GM12878 (cell line): Measurements from ENCODE around the gene PTCRA. TPM values are rescaled to one million over a fixed set of nuclear protein-coding genes. Genes with fewer than 3 reads are reported as not detected.

Experiments used
- ATAC-seq: fragments of 200-7000 bp; cut with Tn5 transposase; 3 replicates; pipeline ENCODE4 v1.9.1; 2020; ENCODE audit warnings: mild to moderate bottlenecking, moderate library complexity
- BruUV-seq: library from RNA; stranded (reverse); fragments of 400-500 nt; replicated peaks from 2 replicates; lab custom pipeline; 2021; lab: Mats Ljungman, UMichigan
- CTCF ChIA-PET: fragments of 300-600 bp; sonication (Branson Sonifier 250); formaldehyde crosslinking; extraction: SDS; loops from one replicate; lab custom pipeline; 2021; ENCODE audit warnings: inconsistent platforms; lab: Yijun Ruan, JAX
- POLR2A ChIA-PET: fragments of 350-600 bp; formaldehyde crosslinking; extraction: SDS; loops from one replicate; lab custom pipeline; 2021; ENCODE audit warnings: inconsistent platforms; lab: Charles Lee
- RAD21 ChIA-PET: fragments of 300-600 bp; sonication (Branson Sonifier 250); formaldehyde crosslinking; loops from one replicate; lab custom pipeline; 2023; ENCODE audit warnings: antibody characterized with exemption; ENCODE audit not compliant: unreplicated experiment; lab: Charles Lee
- SMC1A ChIA-PET: fragments of 300-600 bp; sonication (Branson Sonifier 250); formaldehyde crosslinking; loops from one replicate; lab custom pipeline; 2023; ENCODE audit not compliant: unreplicated experiment, uncharacterized antibody; lab: Charles Lee
- DNase-seq: peaks from one replicate; pipeline ENCODE4 v3.0.0-alpha.2; 2011; ENCODE audit warnings: low read depth, low spot score
- FAIRE-seq: peaks from 3 replicates; lab custom pipeline; 2011; peaks lifted over from hg19 to GRCh38; lab: Jason Lieb, UNC
- H2AFZ ChIP-seq: 2 replicates; pipeline ENCODE4 v1.6.0; 2011; ENCODE audit warnings: low read depth, low read length, control low read depth; ENCODE audit not compliant: control insufficient read depth
- H3K27ac ChIP-seq: 2 replicates; pipeline ENCODE4 v1.5.1; 2011; ENCODE audit warnings: control low read depth; ENCODE audit not compliant: control insufficient read depth, insufficient read depth
- H3K27me3 ChIP-seq, 2 experiments: replicated peaks in 1 of 2; 2 replicates each; pipeline versions ENCODE4 v1.6.0 to v1.6.1; 2011; ENCODE audit warnings: low read length in 1 of 2; ENCODE audit not compliant: control insufficient read depth in 2 of 2, insufficient read depth in 2 of 2
- H3K36me3 ChIP-seq, 2 experiments: 2 replicates each; pipeline ENCODE4 v1.5.1; 2011; ENCODE audit warnings: low read length in 1 of 2; ENCODE audit not compliant: control insufficient read depth in 2 of 2, insufficient read depth in 2 of 2
- H3K4me1 ChIP-seq: 2 replicates; pipeline ENCODE4 v1.6.1; 2011; ENCODE audit warnings: mild to moderate bottlenecking, low read length, moderate library complexity, mixed read lengths; ENCODE audit not compliant: control insufficient read depth, insufficient read depth
- H3K4me2 ChIP-seq: 2 replicates; pipeline ENCODE4 v1.6.0; 2011; ENCODE audit warnings: control low read depth; ENCODE audit not compliant: control insufficient read depth, insufficient read depth
- H3K4me3 ChIP-seq: fragments of 200-600 bp; sonication (generic); 2 replicates; pipeline ENCODE4 v1.5.1; 2016
- H3K79me2 ChIP-seq: 2 replicates; pipeline ENCODE4 v1.6.0; 2011; ENCODE audit warnings: low read length; ENCODE audit not compliant: control insufficient read depth, insufficient read depth
- H3K9ac ChIP-seq: 2 replicates; pipeline ENCODE4 v1.8.0; 2011; ENCODE audit warnings: low read length, control low read depth, mixed read lengths; ENCODE audit not compliant: control insufficient read depth, insufficient read depth
- H3K9me3 ChIP-seq: replicated peaks from 3 replicates; pipeline ENCODE4 v1.5.1; 2011; ENCODE audit warnings: mild to moderate bottlenecking, low read length; ENCODE audit not compliant: control insufficient read depth, insufficient read depth
- H4K20me1 ChIP-seq: 2 replicates; pipeline ENCODE4 v1.6.0; 2011; ENCODE audit not compliant: control insufficient read depth, insufficient read depth
- IKZF1 ChIP-seq: fragments of 450-650 bp; conservative IDR thresholded peaks from 2 replicates; pipeline ENCODE4 v1.6.1; 2017; ENCODE audit warnings: antibody characterized with exemption, mild to moderate bottlenecking
- MTA2 ChIP-seq: fragments of 450-650 bp; IDR thresholded peaks from 2 replicates; pipeline ENCODE4 v1.6.1; 2016; ENCODE audit warnings: low read depth, mild to moderate bottlenecking, moderate library complexity
- ZBTB40 ChIP-seq: fragments of 450-650 bp; IDR thresholded peaks from 2 replicates; pipeline ENCODE4 v1.6.1; 2016; ENCODE audit warnings: mild to moderate bottlenecking, moderate library complexity, borderline replicate concordance
- ZSCAN29 ChIP-seq: fragments of 450-650 bp; IDR thresholded peaks from 2 replicates; pipeline ENCODE4 v1.6.1; 2017; ENCODE audit warnings: mild to moderate bottlenecking, moderate library complexity
- WGBS: methylation state at CpG from one replicate; pipeline ENCODE4 v1.1.6; 2016; ENCODE audit warnings: low lambda C conversion rate; ENCODE audit not compliant: insufficient replicate concordance, insufficient coverage; ENCODE audit errors: missing lambda C conversion rate; 5-methylcytosine and 5-hydroxymethylcytosine counted together
- in situ Hi-C: fragments of 300-500 bp; cut with MboI; formaldehyde crosslinking; loops from 9 replicates; pipeline ENCODE4 v1.14.3; 2018; ENCODE audit warnings: mixed read lengths
- intact Hi-C: fragments of 100-400 bp; cut with micrococcal nuclease; formaldehyde crosslinking; loops from one replicate; pipeline ENCODE4 v1.14.2; 2022; ENCODE audit not compliant: unreplicated experiment
- polyA plus RNA-seq, 11 experiments: library from polyadenylated mRNA; depleted of rRNA in 4 of 11; unstranded in 6 of 11; stranded (reverse) in 5 of 11; fragments of >200 nt; fragmentation: Nextera tagmentation in 4 of 11; fragmentation: Illumina TruSeq in 1 of 11; extraction: Ambion mirVana in 4 of 11; extraction: Trizol in 1 of 11; gene quantifications; 1 replicate in 1 of 11; 2 replicates in 10 of 11; pipeline versions ENCODE4 v1.2.1 to v1.2.3, GENCODE V29; 2011 to 2016; ENCODE audit warnings: inconsistent platforms in 2 of 11, missing spikeins in 2 of 11, low read depth in 1 of 11
- total RNA-seq, 4 experiments: library from RNA; depleted of rRNA in 3 of 4; stranded (reverse); fragments of >200 nt in 3 of 4; fragmentation: Illumina TruSeq in 1 of 4; extraction: Trizol in 1 of 4; gene quantifications; 2 replicates each; pipeline versions ENCODE4 v1.2.1 to v1.2.3, GENCODE V29; 2013 to 2021

PTCRA gene
- total and polyA plus RNA-seq, 10 of the 15 experiments (the other 5 are each of a cell fraction or from before 2014, with no cell fraction given), result 0.10 to 1.1 (median 0.19) TPM; not detected in 4

GRCh38 chr6:42968126-42968701, 52.4 kb downstream of the PTCRA start:
- Histone ChIP-seq H2AFZ (no peak overlapping the region), H3K9me3 (no peaks in the 10 kb centered on the region), H3K27me3 (no peaks in the 10 kb centered on the region)
- FAIRE-seq, result no peak
- TF ChIP-seq ZBTB40 (no peak), IKZF1 (no peak), MTA2 (no peak), ZSCAN29 (no peak)
- TF ChIP-seq, all 136 proteins: peak for 0
- intact Hi-C loops (no loop called here), in situ Hi-C loops (no loop called here)
- Histone ChIP-seq H3K9ac (no peak overlapping the region), H3K27ac (no peak overlapping the region), H3K36me3 (no peaks in the 10 kb centered on the region; a peak in 3 of 4 replicates), H4K20me1 (no peaks in the 10 kb centered on the region), H3K79me2 (no peaks in the 10 kb centered on the region), H3K4me3 (no peak overlapping the region), H3K4me1 (no peaks in the 10 kb centered on the region), H3K4me2 (no peak overlapping the region)
- 98% methylated on average over 8 of the region's 12 CpGs for WGBS
- DNase-seq (no peak), ATAC-seq (no peak)
- BruUV-seq, result no TSS peak
- ChIA-PET CTCF (interaction anchor here (1.1 kb wide), 1 partner anchor 67 kb away, joined by 4 read pairs; no protein-coding TSS in a partner anchor), RAD21 (no interaction called here), SMC1A (interaction anchor here (1.3 kb wide), 1 partner anchor 16 kb away, joined by 3 read pairs; the partner anchor contains the start of gene PPP2R5D), POLR2A (interaction anchor here (0.5 kb wide), 1 partner anchor 54 kb away, joined by 6 read pairs; no protein-coding TSS in a partner anchor)
